GM19372 (cell line): ENCODE data around the gene CCDC122.

Source experiments
- ATAC-seq: cut with Tn5 transposase; IDR thresholded peaks from one replicate; pipeline ENCODE4 v1.9.1; 2021; ENCODE audit warnings: mild to moderate bottlenecking, low read depth, moderate library complexity; ENCODE audit not compliant: unreplicated experiment

The CCDC122 gene

DNA sequence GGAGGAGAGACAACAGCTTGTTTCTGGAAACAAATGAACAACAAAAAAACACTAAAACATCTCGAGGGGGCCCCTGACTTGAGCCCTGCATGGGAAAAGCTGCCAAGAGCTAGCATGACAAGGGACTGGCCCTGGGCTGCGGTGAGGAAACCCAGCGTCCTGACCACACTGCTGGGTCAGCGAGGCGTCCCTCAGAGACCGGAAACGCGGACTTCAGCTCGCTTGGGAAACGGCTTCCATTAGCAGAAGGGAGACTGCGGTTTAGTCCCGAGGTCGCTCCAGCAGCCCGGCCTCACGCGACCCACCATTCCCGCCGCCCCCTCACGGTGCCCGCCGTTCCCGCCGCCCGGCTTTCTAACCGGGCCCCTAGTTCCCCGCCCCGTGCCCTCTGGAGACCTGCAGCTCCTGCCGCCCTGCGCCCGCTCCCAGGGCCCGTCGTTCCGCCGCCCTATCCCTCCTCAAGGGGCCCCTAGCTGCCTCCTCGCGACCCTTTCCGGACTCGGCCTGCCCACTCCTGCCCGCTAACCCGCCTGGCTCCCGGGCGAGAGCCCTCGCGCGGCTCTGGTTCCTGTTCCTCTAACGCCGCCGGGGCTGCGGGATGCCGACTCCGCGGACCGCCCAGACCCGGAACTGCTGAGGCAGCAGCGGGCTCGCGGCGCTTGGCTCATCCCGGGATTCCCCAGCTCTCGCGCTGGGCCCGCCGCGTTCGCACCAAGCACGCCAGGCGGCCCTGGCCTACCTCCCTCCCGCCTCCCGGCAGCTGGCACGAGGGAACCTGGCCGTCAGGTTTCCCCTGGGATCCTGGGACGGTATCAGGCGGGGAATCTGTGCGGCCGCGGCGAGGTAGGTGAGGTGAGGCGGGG is at the start of gene CCDC122:
TSS of gene CCDC122 (minus strand) at position 849 of the 863 bp plus-strand sequence. CDS start 10,364 bp downstream, outside the sequence.
- ATAC-seq: peak; percentile 63

DNA sequence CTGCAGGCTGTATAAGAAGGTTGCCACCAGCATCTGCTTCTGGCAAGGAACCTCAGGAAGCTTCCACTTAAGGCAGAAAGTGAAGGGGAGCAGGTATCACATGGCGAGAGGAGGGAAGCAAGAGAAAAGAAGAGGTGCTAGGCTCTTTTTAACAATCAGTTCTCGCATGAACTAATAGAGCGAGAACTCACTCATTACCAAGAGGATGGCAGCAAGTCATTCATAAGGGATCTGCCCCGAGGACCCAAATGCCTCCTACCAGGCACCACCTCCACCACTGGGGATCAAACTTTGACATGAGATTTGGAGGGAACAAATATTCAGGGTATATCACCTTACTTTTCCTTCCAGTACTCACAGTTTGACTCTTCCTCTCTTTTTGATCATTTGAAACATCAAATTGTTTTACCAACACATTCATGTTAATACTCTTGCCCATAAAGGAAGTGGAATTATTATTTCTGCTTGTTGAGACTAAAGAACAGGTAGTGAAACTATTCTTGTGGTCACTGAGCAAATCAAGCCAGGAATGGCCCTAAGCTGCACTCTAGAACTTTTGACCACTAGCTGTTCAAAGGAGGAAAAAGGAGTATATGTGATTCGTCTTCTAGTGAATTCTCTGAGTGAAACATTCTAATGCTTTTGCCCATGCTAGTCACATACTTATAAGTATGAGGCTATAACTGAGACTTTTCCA is 45.2 kb upstream of the CCDC122 start:
- peak; percentile 89 for ATAC-seq

DNA sequence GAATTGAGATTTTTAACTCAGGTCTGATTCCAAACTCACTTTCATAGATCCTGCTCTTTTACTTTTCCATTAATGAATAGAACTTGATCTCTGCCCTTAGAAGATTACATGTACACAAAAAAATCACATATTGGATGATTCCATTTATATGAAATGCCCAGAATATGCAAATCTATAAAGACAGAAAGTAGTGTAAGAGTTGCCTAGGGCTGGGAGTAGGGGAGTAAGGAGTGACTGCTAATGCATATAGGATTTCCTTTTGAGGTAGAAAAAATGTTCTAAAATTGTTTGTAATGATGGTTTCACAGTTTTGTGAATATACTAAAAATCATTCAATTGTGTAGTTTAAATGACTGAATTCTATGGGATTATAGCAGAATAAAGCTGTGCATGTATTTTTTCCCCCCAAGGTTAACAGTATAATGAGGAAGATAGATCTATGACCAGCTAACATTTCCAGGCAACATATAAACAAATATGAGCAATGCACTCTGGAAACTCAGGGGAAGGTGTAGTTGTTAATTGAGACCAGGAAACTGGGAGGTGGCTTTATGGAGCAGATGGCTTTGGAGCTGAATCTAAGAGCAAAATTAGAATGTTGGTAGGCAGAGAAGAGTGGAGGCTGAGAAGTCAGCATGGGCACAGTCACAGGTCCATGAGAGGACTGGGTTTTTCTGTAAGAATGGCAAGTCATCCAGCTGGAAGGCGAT is 41.6 kb upstream of the CCDC122 start:
- ATAC-seq: no peak

DNA sequence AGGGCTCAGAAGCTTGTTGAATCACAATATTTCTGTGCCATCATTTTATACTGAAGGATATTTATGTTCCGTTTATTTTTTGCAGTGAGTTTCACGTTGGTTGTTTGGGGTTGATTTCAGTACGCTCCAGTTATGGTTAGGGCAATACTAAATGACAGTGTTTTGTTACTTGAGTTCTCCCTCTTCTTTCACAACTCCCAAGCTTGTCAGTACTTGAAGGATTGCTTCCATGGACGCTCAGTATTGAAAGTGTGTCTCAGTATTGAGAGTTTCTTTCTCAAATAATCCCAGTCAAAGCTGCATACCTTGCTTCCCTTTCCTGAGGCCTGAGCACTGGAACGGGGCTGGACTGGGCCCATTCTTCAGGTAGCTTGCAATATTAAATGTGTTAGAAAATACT is 39.1 kb upstream of the CCDC122 start:
- ATAC-seq: no peak

DNA sequence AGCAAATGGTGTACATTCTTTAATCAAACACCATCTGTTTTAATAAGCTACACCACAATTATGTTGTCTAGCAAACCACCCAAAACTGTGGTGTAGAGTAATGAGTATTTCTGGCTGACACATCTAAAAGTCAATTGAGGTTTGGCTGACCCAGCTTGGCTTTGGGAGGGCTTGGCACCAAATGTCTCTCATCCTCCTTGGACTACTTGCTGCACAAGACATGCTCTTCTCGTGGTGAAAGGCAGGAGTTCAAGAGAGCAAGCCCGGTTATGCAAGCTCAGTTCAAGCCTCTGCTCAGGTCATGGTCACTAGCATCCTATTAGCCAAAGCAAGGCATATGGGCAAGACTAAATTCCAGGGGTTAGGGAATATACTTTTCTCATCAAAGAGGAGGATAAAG is 37.3 kb upstream of the CCDC122 start:
- no peak for ATAC-seq

DNA sequence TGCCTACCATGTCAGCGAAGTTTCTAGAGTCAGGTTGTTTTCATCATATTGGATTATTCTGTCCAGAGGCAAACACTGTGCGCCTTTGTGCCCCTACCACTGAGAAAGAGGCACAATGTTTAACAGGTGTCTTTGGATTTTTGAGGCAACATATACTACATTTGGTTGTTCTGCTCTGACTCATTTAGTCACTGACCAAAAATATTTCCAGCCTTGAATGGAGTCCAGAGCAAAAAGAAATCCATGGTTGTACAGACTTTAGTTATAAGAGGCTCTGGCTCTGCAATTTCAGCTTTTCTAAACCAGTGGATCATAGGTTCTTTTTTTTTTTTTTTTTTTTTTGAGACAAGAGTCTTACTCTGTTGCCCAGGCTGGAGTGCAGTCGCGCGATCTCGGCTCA is 35.9 kb upstream of the CCDC122 start:
- ATAC-seq: no peak

DNA sequence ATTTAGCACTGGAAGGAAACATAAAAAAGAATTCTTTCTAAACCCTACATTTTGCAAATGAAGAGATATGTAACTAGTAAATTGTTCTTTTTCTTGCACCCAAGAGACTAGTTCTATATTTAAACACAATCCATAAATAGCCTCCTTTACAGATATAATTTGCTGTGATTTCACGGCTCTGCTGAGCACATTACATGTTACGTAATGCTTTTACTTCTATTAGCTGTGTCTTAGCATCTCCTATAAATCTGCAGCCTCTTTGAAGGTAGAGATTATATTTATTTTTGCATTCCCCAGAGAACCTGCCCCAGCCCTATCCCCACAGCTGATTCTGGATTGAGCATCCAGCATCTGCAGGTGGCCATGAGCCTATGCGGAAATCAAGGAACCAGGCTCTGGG is 32.3 kb upstream of the CCDC122 start:
- no peak for ATAC-seq

DNA sequence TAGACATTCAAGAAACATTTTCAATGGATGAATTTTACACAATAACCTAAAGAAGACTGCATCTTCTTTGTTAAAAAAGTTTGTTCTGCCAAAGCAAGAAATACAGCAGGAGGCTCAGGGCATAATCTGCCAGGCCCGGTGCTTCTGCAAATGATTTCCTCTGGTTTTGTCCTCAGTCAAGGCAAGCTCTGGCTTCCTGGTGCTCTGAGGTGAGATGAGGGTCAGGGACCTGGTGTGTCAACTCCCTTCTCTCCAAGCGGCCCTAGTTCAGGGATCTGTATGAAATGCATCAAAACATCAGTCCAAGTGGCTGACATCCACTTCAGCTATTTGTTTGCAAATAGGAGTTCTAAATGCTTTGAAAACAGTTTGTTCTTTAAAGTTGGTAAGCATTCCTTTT is 31.7 kb upstream of the CCDC122 start:
- ATAC-seq: no peak

DNA sequence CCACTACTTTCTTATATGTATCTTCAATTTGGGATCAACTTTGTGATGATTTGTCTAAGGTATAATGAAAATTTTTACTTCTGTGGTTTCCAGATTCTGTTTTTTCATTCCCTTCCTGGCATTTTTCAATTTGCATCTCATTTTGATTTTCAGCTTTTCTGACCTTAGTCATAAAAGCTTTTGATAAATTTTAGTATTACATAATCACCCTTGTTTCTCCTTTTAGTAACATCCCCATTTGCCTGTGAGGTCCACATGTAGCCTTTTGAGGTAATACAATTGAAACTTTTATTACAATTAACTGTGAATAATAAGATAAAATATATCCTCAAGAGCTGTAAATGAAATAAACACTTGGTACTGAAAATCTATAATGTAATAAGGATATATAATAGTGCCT is 31.3 kb upstream of the CCDC122 start:
- no peak for ATAC-seq

DNA sequence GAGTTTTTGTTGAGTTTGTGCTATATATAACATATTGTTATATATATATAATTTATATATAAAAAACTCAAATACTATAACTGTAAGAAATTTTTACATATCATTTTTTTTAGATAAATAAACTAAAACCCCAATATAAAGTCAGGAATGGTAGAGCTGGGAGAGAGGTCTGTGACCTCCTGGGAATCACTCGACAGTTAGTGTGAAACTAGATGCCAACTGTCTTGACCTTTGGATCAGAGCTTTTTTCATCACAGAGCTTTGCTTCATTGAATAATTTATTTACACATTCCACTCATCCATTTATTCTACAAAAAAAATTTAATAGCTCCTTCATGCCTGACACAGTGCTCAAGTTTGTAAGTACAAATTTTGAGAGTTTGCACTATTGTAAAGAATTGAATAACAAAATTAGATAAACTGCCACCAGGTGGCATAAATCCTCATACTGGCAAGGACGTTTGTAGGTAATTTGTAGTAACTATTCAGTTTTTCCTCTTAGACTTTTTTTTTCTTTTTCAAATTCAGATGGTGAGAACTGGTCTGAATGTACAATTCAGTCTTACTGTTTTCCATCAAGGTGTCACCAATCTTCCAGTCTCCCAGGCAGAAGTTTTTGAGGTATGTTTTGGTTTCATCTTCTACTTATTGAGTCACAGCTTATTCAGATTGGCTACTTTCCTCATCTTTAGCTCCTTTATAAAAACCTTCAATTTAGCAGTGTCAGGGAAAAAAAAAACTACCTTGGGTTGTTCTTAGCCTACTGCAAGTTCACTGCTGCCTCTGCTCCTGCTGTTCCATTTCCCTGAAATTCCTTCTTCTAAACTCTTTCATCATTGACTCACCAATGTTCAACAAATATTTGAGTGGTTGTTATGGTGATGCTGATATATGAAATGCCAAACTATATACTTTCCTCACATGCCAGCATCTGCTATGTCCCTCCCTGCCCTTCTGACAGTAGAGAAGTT is 28.9 kb upstream of the CCDC122 start:
- no peak for ATAC-seq

DNA sequence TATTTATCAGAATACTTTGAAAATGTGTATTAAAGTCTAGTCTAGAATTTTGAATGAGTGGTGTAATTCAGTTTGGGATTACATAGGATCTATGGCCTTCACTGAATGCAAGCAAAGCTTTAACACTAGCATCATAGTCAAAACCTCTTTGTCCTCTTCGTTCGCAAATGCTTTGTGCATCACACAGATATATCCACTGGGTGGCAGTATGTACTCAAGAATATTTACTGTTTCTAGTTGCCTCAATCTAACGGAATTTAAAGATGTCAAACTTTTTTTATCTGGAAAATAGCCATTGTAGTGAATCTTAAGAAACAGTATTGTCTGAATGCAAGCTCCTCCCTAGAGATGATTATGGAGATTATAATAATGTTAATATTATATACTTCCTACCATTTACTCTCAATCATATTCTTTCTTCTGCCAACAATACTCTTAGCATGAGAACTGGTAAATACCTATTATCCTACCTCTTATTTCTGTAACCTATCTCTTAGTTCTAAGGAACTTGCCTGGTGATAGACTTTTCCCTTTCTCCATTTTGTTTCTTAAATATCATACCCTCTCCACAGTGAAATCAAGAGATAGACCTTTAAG is 26.0 kb upstream of the CCDC122 start:
- no peak for ATAC-seq

DNA sequence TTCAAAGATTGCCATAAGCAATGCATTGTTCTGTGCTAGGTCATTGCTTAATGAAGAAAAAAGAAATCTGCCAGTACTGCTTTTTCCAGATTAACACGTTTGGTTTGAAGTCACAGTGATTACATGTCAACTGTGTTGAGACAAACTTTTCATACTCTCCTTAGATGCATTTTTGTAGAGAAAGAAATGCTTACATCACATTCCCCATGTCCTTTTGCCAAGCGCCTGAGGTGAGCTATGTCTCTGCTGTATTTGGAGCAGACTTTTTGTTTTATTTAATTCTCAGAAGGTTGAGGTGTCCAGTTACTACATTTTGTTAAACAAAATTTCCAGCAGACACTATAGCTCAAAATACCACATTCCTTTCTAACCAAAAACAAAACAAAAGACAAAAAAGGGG is 16.4 kb upstream of the CCDC122 start:
- no peak for ATAC-seq

DNA sequence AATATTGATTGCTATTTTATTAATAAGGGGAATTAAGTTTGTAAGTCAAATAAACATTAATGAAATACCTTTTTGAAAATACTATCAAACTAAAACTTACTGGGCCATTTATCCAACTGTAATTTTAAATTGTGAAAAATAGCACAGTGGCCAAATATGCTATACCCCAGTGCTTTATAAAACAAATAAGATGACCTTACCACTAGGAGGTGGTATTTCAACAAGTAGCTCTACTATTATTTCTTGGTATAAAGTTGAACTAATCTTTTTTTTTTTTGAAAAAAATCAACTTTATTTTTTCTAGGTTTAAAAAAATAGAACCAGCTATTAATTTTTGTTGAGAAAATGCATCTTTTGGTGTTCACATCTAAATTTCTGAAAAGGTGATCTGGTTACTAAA is 14.9 kb upstream of the CCDC122 start:
- no peak for ATAC-seq

DNA sequence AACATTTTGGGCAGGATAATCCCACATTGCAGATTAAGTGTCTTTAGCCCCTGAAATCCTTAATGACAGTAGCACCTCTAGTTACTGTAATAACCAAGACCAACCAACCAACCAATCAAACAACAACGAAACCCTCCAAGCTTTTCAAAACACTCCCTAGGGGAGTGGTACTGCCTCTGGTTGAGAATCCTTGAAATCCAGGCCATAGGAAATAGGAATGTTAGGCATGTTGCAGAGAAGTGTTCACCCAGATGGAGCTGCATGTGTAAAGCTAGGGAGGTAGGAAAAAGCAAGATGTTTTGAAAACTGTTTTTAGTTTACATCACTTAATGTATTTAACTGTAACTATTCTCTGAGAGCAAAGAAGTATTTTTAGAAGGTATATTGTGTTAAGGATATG is 4.7 kb upstream of the CCDC122 start:
- no peak for ATAC-seq

DNA sequence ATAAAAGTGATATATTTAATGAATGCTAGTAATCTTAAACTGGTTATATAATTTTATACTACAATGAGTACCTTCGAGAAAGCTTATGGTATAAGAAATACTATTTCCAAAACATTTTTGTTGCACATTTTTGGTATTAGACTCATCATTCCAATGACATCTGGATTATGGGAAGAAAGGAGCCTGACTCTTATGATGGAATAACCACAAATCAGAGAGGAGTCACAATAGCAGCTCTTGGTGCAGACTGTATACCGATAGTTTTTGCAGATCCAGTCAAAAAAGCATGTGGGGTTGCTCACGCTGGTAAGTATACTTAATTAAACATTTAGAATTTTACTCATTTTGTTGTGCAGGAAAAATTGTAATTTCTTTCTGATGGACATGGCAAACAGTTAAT is 4.1 kb upstream of the CCDC122 start:
- ATAC-seq: no peak

DNA sequence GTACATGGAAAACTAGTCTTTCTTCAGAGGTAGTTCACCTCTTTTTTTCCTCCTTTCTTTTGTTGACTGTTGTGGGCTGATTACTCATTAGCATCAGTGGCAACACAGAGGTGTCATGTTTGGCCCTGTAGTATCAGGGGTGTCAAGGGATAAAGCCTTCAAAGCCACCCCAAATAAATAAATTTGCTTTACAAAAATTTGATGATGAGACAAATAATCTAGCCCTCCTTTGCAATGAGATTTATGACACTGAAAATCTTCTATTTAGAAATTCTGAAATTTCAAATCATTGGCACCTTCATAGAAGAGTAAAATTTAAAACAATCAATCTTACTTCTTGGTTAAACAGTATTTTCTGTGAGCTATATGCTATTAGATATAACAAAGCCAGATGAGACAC is 2.0 kb upstream of the CCDC122 start:
- ATAC-seq: no peak

DNA sequence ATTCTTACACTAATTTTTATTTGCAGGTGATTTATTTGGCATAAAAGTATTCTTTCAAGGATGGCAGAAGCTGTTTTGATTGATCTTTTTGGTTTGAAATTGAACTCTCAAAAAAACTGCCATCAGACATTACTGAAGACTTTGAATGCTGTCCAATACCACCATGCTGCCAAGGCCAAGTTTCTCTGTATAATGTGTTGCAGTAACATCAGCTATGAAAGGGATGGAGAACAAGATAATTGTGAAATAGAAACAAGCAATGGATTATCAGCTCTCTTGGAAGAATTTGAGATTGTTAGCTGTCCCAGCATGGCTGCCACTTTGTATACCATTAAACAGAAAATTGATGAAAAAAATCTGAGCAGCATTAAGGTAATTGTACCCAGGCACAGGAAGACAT is 1.4 kb upstream of the CCDC122 start:
- no peak for ATAC-seq

DNA sequence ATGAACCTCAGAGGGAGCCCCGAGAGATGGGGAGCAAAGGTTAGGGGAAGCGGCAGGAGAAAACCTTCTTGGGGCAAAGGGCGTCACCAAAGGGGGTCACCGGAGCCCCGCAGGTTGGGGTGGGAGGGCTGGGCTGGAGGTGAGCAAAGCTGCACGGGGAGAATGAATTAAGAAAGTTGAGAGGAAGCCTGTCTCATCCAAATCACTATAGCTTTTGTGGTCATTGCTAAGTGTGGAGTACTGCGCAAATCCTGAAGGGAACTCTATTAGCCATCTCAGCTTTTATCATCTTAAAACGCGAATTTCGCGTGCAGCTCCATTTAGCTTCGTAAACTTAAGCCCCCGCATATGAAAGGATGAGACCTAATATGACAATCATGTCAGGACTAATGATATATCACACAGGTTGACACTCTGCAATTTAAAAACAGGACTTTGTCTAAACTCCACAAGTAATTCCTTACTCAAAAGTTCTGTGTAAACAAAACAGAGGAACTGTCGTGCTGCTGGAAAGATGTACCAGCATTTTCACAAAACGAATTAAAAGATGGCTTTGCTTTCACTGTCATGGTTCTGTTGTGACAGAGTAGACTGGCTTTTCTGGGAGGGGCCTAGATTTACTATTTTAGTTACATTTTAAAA is 795 bp upstream of the CCDC122 start:
- ATAC-seq: no peak

DNA sequence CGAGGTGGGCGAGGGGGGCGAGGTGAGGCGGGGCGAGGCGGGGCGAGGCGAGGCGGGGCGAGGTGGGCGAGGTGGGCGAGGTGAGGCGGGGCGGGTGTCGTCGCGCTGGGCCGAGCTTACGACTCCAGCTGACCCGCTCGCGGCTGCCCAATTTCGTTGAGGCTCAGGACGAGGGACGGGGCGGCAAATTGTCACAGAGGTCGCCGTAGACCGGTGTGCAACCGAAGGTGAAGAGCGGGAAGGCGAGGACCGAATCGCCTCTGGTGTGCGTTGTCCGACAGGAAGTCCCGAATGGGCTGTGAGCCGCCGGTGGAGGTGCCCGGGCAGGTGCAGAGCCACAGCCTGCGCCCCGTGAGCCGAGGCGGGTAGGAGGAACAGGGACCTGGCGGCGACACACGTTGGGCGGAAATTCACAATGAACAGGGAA is 228 bp upstream of the CCDC122 start, which contains the start of gene LACC1:
TSS of gene LACC1 (plus strand) at position 150 of the 427 bp plus-strand sequence. CDS start 1,082 bp downstream, outside the sequence.
- peak; percentile 44 for ATAC-seq
